Activated CD8-positive, alpha-beta memory T cell treated with anti-CD3 and anti-CD28 coated beads, Interleukin-2, amount 50 U/mL, for 48 hours (primary cell): Measurements from ENCODE around the gene NUTM2B.
"Not testable (repeated sequence)": the region's sequence is repeated elsewhere in the genome, so short reads cannot be mapped to it uniquely, and the experiment has no call there.

Experiments
- DNase-seq: peaks from one replicate; pipeline ENCODE4 v3.0.0-alpha.2; 2020

The NUTM2B gene, protein sequence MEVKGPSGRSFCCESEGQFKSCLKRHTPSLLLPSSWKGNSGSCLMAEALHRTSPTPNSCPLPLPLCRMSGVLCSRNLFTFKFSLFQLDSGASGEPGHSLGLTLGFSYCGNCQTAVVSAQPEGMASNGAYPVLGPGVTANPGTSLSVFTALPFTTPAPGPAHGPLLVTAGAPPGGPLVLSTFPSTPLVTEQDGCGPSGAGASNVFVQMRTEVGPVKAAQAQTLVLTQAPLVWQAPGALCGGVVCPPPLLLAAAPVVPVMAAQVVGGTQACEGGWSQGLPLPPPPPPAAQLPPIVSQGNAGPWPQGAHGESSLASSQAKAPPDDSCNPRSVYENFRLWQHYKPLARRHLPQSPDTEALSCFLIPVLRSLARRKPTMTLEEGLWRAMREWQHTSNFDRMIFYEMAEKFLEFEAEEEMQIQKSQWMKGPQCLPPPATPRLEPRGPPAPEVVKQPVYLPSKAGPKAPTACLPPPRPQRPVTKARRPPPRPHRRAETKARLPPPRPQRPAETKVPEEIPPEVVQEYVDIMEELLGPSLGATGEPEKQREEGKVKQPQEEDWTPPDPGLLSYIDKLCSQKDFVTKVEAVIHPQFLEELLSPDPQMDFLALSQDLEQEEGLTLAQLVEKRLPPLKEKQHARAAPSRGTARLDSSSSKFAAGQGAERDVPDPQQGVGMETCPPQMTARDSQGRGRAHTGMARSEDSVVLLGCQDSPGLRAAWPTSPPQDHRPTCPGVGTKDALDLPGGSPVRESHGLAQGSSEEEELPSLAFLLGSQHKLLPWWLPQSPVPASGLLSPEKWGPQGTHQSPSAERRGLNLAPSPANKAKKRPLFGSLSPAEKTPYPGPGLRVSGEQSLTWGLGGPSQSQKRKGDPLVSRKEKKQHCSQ

DNA sequence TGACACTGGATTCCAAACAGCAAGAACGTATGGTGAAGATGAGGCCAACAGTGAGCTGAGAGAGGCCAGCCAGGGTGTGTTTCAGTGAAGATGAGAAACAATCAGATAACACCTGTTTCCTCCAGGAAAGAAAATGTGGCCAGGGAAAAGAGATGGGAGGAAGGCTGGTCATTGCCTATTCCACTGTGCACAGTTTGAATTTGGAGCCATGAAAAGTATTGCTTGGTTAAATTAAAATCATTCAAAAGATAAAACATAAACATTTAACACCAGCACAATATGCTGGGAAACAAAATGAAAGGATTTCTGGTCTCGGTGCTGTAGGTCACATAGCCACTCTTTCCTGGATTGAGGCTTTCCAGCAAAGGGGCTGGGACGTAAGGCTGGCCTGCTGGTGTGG lies at the start of gene NUTM2B:
NUTM2B (plus strand) TSS at position 301 of the 400 bp plus-strand sequence. CDS start 383 bp downstream, outside the sequence.
- not testable (repeated sequence) for DNase-seq

DNA sequence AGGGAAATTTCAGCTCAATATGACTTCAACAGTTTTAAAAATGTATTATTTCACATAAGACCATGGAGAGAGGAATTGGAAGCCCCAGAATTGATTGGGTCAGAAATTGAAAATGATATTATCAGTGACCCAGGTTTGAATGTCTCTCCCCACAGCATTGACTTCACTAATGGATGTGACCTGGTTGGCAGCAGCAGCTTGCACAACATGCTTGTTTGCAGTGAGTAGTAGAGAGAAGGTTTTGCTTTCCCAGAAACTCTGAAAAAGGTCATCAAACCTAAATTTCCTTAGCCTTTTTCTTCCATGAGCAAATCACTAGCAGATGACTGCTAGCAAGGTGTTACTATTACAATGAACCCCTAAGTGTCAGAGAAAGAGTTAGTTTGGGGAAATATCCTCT lies 39.7 kb upstream of the NUTM2B start:
- not testable (repeated sequence) for DNase-seq

DNA sequence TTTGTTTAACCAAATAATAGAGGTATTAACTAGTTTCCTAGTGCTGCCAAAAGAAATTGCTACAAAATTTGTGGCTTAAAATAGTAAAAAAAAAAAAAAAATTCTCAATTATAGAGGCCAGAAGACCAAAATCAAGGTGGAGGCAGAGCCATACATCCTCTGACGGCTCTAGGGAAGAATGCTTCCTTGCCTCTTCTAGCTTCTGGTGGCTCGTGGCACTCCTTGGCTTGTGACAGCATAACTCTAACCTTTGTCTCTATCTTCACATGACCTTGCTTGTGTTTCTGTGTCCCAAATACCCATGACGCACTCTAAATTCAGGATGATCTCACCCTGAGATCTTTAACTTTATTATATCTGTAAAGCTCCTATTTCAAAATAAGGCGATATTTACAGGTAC lies 38.3 kb upstream of the NUTM2B start:
- DNase-seq, result not testable (repeated sequence)

DNA sequence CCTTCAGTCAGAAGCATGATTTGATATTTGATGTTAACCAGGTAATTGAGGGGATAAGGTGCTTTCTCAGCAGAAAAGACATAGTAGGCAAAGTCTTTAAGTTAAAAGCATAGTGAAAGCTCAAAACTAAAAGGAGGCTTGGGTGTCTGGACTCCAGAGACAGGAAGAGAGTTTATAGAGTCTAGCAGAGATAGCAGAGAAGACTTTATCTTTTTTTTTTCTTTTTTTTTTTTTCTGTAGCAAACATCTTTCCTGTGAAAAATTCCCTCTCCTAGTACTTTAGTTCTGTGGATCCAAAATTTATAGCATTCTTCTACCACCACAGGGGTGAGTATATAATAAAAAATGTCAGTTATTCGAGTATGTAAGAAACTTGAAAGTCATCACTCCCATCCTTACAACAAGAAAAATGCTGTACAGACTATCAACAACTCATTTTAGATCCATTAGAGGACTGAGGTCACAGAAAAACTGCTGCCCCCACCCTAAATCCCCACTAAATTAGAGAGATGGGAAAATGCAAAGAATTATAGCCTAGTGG lies 33.7 kb upstream of the NUTM2B start:
- DNase-seq, result not testable (repeated sequence)

DNA sequence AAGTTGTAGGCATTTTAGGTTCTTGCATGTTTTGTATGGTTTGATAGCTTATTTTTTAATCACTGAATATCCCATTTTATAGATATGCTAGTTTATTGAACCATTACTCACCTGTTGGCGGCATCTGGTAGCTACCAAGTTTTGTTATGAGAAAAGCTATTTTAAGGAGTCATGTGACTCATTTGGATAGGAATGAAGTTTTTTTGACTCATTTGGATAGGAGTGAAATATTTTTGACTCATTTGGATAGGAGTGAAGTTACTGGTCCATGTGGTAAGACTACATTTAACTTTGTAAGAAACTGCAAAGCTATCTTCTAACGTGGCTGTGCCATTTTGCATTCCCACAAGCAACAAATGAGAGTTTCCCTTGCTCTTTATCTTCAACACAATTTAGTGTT lies 28.1 kb upstream of the NUTM2B start:
- DNase-seq, result not testable (repeated sequence)

DNA sequence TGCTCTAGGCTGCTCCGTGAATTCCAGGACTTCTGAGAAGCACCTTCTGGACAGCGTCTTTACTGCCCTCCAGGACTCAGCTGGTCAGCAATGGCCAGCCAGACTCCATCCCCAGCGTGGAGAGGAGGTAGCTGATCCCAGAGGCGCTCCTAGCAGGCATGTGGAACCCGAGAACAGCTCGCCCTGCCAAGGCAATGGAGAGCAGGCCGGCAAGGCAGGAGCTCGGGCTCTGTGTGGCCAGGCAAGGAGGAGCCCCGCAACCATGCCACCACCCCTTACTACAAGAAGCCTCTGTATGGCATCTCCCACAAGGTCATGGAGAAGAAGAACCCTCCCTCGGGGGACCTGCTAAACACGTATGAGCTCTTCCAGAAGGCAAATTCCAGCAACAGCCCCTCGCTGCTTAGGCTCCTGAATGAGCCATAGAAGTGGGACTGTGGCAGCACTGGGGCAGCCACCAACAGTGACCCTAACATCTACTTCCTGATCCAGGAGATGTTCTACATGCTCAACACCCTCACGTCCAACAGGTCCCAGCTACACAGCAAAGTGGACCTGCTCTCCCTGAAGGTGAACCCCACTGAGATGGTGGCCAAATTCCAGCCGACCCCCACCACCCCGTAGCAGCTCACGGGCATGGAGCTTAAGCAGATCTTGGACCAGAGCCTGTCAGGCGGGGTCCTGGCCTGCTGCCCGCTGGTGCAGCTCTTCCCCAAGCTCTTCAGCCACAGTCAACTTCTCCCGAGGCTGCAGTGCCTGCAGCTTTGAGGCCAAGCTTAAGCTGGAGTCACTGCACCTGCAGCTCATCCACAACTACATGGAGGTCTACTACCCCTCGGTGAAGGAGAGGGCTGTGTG lies 19.8 kb upstream of the NUTM2B start:
- DNase-seq, result not testable (repeated sequence)

DNA sequence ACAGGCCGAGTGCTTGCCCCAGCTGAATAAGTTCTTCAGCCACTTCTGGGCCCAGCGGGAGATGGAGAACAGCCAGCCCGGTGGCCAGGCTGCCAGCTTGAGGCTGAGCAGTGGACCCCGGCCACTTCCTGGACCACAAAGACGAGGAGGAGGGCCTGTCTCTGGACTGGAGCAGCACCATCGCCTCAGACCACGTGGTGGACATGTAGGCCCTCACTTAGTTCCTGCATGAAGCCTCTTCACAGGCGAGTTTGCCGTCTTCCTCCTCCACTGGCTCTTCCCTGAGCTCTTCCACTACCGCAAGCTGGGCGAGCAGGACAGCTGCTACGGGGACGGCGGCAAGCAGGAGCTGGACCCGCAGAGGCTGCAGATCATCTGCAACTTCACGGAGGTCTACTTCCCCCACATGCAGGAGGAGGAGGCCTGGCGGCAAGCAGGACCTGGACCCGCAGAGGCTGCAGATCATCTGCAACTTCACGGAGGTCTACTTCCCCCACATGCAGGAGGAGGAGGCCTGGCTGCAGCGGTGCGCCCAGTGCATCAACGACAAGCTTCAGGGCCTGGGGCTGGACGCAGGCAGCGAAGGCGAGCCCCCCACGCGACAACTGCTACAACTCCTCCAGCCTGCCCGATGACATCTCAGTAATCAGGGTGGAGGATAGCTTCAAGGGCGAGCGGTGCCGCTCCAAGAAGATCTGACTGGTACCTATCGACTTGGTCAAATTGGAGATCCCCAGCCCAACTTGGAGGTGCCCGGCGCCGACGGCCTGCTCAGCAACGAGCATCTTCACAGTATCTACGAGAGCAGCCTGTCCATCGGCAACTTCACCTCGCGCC lies 18.9 kb upstream of the NUTM2B start:
- DNase-seq, result not testable (repeated sequence)

DNA sequence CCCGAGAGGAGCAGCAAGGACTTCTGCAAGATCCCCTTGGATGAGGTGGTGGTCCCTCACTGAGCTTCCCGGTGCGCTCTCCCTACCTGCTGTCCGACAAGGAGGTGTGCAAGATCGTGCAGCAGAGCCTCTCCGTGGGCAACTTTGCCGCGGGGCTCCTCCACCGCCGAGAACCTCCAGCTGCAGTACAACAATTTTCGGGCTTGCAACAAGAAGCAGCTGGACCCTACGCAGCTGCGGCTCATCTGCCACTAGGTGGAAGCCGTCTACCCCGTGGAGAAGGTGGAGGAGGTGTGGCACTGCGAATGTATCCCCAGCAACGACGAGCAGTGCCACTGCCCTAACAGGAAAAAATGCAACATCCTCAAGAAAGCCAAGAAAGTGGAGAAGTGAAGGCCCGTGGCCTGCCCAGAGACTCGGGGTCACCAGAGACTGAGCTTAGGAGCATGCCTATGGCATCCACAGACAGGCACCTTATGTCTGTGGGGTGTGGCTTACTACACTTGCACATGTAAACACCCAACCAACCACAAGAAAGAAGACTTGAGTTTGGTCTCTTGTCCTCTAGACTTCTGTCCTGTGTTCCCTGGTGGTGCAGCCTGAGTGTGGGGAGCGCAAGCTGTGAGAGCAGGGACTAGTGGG lies 17.9 kb upstream of the NUTM2B start:
- DNase-seq, result not testable (repeated sequence)

DNA sequence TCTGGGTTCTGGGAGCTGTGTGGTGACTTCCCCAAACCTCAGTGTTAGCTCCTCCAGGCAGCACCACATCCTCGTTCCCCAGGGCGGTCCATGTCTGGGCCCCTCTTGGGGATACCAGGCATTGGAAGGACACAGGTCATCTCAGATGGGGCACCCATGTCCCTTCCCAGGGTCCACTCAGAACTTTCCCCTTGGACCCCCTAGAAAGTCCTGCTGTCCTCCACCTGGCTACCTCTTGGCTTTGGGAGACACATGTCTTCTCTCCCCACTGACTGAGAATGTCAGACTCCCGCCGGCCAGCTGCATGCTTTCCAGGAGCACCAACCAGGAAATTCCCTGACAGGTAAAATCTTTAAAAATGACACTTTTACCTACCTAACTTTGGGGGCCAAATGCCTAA lies 16.4 kb upstream of the NUTM2B start:
- not testable (repeated sequence) for DNase-seq

DNA sequence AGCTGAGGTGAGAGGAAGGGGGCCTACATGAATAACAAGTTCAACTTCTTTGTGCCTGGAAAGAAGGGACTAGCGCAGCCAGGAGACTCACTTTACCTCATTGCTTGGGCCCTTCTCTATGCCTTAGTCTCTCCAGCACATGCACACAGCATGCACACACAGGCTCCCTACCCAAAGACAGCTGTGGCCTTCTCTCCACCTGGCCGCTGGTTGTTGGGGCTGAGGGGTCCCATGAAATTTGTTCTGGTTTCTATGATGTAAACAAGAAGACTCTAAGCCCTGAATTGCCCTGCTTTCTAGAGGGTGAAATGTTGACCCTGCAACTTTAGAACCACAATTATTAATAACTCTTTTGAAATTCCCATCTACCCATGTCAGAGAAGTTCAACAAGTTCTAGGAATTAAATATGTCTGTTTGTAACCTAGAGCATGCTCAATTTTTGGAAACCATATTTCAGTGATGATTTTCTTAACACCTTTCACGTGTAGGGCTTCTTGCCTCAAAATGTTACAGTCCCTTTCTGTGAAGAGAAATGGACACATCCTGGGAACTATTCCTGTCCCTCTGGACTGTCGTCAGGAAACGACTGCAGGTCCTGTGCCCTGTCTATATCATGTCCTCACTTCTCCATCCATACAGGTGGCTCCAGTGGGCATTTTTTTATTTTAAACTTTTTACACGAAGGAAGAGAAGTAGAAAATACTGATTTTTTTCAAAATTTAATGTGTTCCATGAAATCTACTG lies 15.4 kb upstream of the NUTM2B start:
- DNase-seq, result not testable (repeated sequence)

DNA sequence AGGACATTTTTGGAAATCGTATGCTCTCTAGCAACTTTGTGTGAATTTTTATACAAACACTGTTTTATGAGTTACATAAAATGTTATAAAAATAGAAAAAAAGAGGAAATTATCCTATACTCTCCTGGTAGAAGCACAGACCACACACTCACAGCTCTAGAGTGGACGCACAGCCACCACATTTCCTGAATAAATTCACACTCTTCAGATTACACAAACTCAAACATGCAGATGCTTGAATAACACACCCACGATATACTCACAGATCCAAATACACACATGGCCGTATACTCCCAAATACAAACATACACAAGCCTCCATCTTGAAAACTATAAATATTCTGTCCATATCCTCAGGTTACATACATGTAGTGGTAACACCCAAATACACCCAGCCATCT lies 14.2 kb upstream of the NUTM2B start:
- not testable (repeated sequence) for DNase-seq

DNA sequence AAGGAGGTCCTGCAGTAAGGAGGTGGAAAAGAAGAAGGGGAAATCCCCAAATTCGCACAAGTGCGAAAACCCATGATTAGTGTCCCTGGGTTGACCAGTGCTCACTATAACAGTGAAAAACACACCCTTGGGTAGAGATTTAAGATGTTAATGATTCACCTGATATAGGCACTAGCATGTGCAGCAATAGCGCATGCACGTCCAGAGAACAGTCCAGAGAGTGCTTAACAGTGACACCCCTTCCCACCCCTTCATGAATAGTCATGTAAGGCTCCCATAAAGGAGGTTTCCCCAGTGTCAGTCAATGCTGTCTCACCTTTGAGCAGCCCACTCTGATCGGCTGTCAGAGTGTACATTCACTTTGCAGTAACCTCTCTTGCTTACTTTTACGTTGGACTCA lies 6.4 kb upstream of the NUTM2B start:
- not testable (repeated sequence) for DNase-seq

DNA sequence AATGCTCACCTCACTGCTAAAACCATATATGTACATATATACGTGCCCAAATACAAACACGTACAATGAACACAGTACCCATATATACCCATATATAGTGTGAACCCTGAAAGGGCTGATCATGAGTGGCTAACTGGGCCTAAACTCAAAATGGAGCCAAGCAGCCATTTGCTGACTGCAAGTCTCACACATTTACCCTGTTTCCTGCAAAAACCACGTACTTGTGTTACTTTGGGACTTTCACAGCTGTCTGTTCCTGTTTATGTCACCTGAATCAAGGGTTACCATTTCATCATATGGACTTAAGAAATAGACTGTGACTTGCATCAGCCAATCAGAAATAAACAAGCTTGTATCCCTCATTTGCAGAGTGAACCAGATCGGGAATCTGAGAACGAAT lies 5.9 kb upstream of the NUTM2B start:
- not testable (repeated sequence) for DNase-seq

DNA sequence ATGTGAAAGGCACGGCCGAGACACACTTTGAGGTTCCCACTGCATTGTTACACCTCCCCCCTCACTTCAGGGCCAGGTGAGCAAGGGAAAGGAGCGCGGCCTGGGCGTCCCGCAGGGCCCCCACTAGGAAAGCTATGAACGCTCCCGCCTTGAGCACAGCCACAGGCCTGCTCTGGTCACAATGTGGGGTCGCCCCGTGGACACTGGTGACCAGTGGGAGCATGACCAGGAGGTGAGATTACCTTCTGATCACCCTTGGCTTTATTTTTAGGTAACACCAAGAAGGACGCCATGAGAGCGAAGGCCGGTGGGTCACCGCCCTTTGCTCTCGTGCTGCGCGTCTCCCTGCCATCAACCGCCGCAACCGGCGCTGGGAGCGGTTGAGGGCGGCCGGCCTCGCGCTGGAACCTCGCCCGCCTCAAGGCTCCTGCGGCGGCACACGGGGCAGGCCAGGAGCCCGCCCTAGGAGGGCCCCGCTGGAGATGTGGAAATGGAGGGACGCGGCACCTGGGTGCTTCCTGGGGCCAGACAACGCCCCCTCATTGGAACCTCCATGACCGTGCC lies 2.6 kb upstream of the NUTM2B start:
- DNase-seq, result not testable (repeated sequence)

DNA sequence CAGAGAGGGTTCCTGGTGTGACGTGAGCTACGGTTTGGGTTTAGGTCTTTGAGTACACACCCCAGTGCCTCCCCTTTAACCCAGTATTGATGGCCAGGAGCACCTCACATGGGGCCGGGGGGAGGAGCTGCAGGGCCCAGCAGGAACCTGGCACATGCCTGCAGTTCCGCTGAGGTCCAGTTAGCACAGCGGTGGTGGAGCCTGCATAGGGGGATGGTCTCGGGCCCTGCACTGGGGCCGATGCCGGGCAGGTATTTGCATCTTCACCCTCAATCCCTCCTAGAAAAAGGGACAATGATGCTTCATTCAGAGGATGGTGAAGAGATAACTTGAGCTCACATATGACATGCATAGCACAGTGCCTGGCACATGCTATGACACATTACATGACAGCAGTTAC lies 4.0 kb downstream of the NUTM2B start:
- not testable (repeated sequence) for DNase-seq

DNA sequence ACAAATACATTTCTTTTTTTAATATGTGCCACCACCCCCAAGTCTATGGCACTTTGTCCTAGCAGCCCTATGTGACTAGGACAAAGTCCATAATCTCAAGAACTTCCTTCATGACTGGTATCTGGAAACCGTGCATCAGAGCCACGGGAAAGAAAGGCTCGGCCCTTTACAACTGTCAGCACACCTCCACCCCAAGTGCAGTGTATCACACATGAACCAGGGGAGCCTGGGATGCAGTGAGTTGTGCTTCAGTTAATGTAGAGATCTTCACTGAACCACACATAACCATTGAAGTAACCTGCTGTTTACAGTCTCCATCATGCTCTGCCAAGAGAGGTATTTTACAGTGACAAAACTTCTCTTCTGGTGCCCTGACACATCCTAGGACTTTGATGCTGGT lies 11.9 kb downstream of the NUTM2B start:
- not testable (repeated sequence) for DNase-seq

DNA sequence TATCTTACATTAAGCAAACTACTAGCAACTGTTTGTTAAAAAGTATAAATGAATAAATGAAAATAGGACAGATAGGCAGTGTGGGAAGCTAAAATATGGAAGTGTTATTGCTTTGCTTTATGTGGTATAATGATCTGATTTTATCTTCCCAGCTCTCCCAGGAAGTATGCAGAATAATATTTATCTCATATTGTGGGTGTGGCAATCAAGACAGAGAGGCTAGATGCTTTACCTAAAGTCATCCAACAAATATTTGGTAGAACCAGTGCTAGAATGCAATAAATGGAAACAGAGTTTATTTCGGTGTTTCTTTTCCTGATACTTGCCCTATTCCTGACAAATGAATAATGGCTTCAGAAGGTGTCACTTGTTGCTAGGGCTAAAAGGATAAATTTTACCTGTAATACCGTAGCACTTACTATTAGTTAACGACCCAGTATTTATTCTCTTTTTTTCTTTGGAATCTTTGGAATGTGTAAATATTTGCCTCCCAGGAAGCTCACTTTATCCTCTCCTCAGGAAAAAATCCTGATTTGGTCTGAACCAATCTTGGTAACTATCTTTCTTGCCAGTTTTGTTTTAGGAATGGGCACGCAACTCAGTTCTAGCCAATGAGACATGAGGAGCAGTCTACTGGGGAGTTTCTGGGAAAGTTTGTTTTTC lies 14.0 kb downstream of the NUTM2B start:
- DNase-seq, result not testable (repeated sequence)

DNA sequence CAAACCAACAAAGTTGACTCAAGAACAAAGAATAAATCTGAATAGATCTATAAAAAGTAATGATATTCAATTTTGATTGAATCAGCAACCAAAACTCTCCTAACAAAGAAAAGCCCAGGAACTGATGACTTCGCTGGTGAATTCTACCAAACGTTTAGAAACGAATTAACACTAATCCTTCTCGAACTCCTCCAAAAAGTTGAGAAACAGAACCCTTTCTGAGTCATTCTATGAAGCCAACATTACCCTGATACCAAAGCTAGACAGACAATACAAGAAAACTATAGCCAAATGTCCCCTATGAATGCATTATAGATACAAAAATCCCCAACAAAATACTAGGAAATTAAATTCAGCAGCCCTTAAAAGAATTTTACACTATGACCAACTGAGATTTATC lies 17.0 kb downstream of the NUTM2B start:
- not testable (repeated sequence) for DNase-seq

DNA sequence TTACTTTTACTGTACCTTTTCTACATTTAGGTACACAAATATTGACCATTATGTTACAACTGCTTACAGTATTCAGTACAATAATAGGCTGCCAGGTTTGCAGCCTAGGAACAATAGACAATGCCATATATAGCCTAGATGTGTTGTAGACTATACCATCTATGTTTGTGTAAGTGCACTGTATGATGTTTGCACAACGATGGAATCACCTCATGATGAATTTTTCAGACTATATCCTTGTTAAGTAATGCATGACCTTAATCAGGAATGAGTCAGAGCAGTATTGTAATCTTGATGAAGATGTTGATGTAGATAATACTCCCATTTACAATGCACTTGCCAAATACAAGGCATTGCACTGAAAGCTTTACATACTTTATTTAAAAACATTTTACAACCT lies 23.6 kb downstream of the NUTM2B start:
- not testable (repeated sequence) for DNase-seq
